Measurements from ENCODE around the gene FAM107B. TPM values are rescaled to one million over a fixed set of nuclear protein-coding genes. Genes with fewer than 3 reads are reported as not detected.
A peak's percentile ranks its signal among the peaks of the same experiment; 100 is the strongest.

FAM107B gene
- total RNA-seq, 1 donor from 2014 or later = 43.0 TPM

- H3F3A ChIP-seq (ENCODE audit: low read depth) = no peaks in the 10 kb centered on the region
- H3K36me3 Mint-ChIP-seq = no peaks in the 10 kb centered on the region
- no peak overlapping the region for H2AFZ ChIP-seq (replicated peaks)
- H3K4me1 Mint-ChIP-seq = peaks cover 5% of the 10 kb centered on the region
- no peak for TF ChIP-seq EZH2phosphoT487 (IDR thresholded peaks at IDR 0.05)
- TF ChIP-seq CTCF (IDR thresholded peaks at IDR 0.05) = no peak
- no peak for TF ChIP-seq EZH2 (IDR thresholded peaks at IDR 0.05)
- no peaks in the 10 kb centered on the region for H3K9me3 ChIP-seq (ENCODE audit: low read depth)
- no peaks in the 10 kb centered on the region for H3K79me2 ChIP-seq (ENCODE audit: low read depth)
- no peak overlapping the region for H3K4me3 ChIP-seq
- no peak overlapping the region for H3K9ac ChIP-seq
- no peaks in the 10 kb centered on the region for H3K4me1 ChIP-seq
- no peaks in the 10 kb centered on the region for H3K36me3 ChIP-seq
- H3K4me3 Mint-ChIP-seq = no peak overlapping the region
- DNase-seq (ENCODE audit: low spot score) = no peak
- H3K27me3 Mint-ChIP-seq (ENCODE audit: insufficient read depth, low read depth) = no peaks in the 10 kb centered on the region
- peaks cover 4% of the 10 kb centered on the region for H3K9me3 Mint-ChIP-seq
- no peak overlapping the region for H3K27ac Mint-ChIP-seq
- H3K27ac ChIP-seq = no peak overlapping the region
- H4K20me1 ChIP-seq (ENCODE audit: low read depth) = no peaks in the 10 kb centered on the region
- H3K27me3 ChIP-seq = no peaks in the 10 kb centered on the region
- H3K4me2 ChIP-seq = no peak overlapping the region
Observed at GRCh38 chr10:14489522-14490177, 285.0 kb downstream of the FAM107B start.

DNA sequence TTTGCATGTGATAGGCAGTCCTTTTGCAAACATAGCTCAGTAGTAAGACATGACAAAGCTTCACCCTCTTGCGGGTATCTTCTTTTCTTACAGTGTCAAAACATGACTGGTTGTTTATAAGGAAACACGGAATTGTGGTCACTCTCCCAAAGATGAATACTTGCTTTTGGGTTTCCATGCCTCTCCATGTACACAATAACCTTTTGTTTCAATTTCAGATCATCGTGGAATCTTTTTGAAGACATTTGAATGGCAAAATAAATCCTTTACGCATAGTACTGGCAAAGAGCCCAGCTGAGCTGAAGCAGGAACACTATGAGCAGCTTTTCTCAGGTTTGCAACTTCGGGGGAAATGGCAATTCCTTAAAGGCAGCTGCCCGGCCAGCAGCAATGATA is 287.2 kb downstream of the FAM107B start:
- Histone ChIP-seq H3K9ac (no peak overlapping the region), H3F3A (ENCODE audit: low read depth) (no peaks in the 10 kb centered on the region), H3K79me2 (ENCODE audit: low read depth) (no peaks in the 10 kb centered on the region), H2AFZ (replicated peaks) (no peak overlapping the region), H3K27ac (no peak overlapping the region), H3K9me3 (ENCODE audit: low read depth) (no peaks in the 10 kb centered on the region), H3K36me3 (no peaks in the 10 kb centered on the region), H3K4me3 (no peak overlapping the region), H4K20me1 (ENCODE audit: low read depth) (no peaks in the 10 kb centered on the region), H3K27me3 (no peaks in the 10 kb centered on the region), H3K4me1 (no peaks in the 10 kb centered on the region), H3K4me2 (no peak overlapping the region)
- DNase-seq (ENCODE audit: low spot score) = no peak
- H3K9me3 Mint-ChIP-seq = peaks cover 8% of the 10 kb centered on the region
- H3K36me3 Mint-ChIP-seq = no peaks in the 10 kb centered on the region
- peaks cover 5% of the 10 kb centered on the region for H3K4me1 Mint-ChIP-seq
- H3K27me3 Mint-ChIP-seq (ENCODE audit: insufficient read depth, low read depth) = no peaks in the 10 kb centered on the region
- no peak overlapping the region for H3K27ac Mint-ChIP-seq
- no peak overlapping the region for H3K4me3 Mint-ChIP-seq
- TF ChIP-seq EZH2phosphoT487 (IDR thresholded peaks at IDR 0.05) = no peak
- TF ChIP-seq CTCF (IDR thresholded peaks at IDR 0.05) = no peak
- TF ChIP-seq EZH2 (IDR thresholded peaks at IDR 0.05) = no peak

DNA sequence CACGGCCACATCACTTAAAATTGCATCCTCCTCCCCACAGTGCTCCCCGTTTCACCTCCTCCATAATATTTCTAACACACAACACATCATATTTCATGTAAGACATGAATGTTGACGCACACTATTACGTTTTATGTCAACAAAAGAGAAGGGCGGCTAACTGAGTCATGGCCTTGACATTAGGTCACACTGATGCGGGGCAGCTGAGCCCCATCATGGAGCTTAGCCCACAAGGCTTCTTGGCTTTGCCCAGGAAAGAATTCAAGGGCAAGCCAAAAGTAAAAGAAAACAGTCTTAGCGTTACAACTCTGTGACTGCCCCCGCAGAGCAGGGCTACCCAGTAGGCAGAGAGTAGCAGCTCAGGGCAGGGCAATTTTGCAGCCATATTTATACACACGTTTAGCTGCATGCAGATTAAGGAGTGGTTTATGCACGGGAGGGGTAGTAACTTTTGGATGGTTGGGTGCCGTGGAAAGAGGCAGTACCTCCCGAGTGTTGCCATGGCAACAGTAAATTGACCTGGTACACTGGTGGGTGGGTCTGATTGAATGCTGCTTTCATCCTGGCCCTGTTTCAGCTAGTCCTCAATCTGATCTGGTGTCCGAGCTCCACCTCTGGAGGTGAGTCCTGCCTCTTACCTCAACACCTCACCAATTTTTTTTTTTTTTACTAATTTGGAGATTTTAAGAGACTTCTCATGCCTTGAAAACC is 287.8 kb downstream of the FAM107B start:
- no peaks in the 10 kb centered on the region for H3K36me3 Mint-ChIP-seq
- Histone ChIP-seq H2AFZ (replicated peaks) (no peak overlapping the region), H3K4me1 (no peaks in the 10 kb centered on the region), H3F3A (ENCODE audit: low read depth) (no peaks in the 10 kb centered on the region), H3K9me3 (ENCODE audit: low read depth) (no peaks in the 10 kb centered on the region), H3K36me3 (no peaks in the 10 kb centered on the region), H3K4me2 (no peak overlapping the region), H3K79me2 (ENCODE audit: low read depth) (no peaks in the 10 kb centered on the region), H3K27ac (no peak overlapping the region), H3K9ac (no peak overlapping the region), H3K4me3 (no peak overlapping the region), H3K27me3 (no peaks in the 10 kb centered on the region), H4K20me1 (ENCODE audit: low read depth) (no peaks in the 10 kb centered on the region)
- H3K4me3 Mint-ChIP-seq = no peak overlapping the region
- DNase-seq (ENCODE audit: low spot score) = peak; percentile 46
- peaks cover 5% of the 10 kb centered on the region for H3K4me1 Mint-ChIP-seq
- TF ChIP-seq CTCF (IDR thresholded peaks at IDR 0.05) (no peak), EZH2 (IDR thresholded peaks at IDR 0.05) (no peak), EZH2phosphoT487 (IDR thresholded peaks at IDR 0.05) (no peak)
- peaks cover 8% of the 10 kb centered on the region for H3K9me3 Mint-ChIP-seq
- H3K27ac Mint-ChIP-seq = no peak overlapping the region
- H3K27me3 Mint-ChIP-seq (ENCODE audit: insufficient read depth, low read depth) = no peaks in the 10 kb centered on the region

All from neural progenitor cell (in vitro differentiated cells).